Measurements from ENCODE around the gene MYF6.

MYF6 gene

GRCh38 chr12:80711866-80712265 is 4.4 kb downstream of the MYF6 start:
- no peak for TF ChIP-seq CTCF (IDR thresholded peaks at IDR 0.05; ENCODE audit: insufficient read depth, missing control alignments)
- DNase-seq (ENCODE audit: insufficient read length, low spot score): no peak
- FAIRE-seq: no peak

- TF ChIP-seq CTCF (IDR thresholded peaks at IDR 0.05; ENCODE audit: insufficient read depth, missing control alignments): no peak
- DNase-seq (ENCODE audit: insufficient read length, low spot score) (no peak), FAIRE-seq (no peak)
Observed at GRCh38 chr12:80712866-80713265, 5.4 kb downstream of the MYF6 start.

- FAIRE-seq (no peak), DNase-seq (ENCODE audit: insufficient read length, low spot score) (no peak)
- no peak for TF ChIP-seq CTCF (IDR thresholded peaks at IDR 0.05; ENCODE audit: insufficient read depth, missing control alignments)
Observed at GRCh38 chr12:80713419-80713818, 6.0 kb downstream of the MYF6 start.

GRCh38 chr12:80714055-80714454 is 6.6 kb downstream of the MYF6 start:
- DNase-seq (ENCODE audit: insufficient read length, low spot score) (no peak), FAIRE-seq (no peak)
- no peak for TF ChIP-seq CTCF (IDR thresholded peaks at IDR 0.05; ENCODE audit: insufficient read depth, missing control alignments)

- no peak for DNase-seq (ENCODE audit: insufficient read length, low spot score)
- FAIRE-seq: no peak
- no peak for TF ChIP-seq CTCF (IDR thresholded peaks at IDR 0.05; ENCODE audit: insufficient read depth, missing control alignments)
Observed at GRCh38 chr12:80714846-80715245, 7.4 kb downstream of the MYF6 start.

GRCh38 chr12:80715713-80716249 is 8.3 kb downstream of the MYF6 start:
- FAIRE-seq: no peak
- DNase-seq (ENCODE audit: insufficient read length, low spot score): no peak
- no peak for TF ChIP-seq CTCF (IDR thresholded peaks at IDR 0.05; ENCODE audit: insufficient read depth, missing control alignments)

GRCh38 chr12:80716696-80717469 is 9.4 kb downstream of the MYF6 start, which contains the start of gene MYF5:
Gene MYF5, plus strand, starts transcription at chr12:80716912. Its CDS starts 152 bp downstream, at chr12:80717064.
- no peak for TF ChIP-seq CTCF (IDR thresholded peaks at IDR 0.05; ENCODE audit: insufficient read depth, missing control alignments)
- FAIRE-seq: no peak
- no peak for DNase-seq (ENCODE audit: insufficient read length, low spot score)
